H9 (cell line): ENCODE results near the gene NEDD4L. TPM values are rescaled to one million over a fixed set of nuclear protein-coding genes. Genes with fewer than 3 reads are reported as not detected.

Source experiments
- DNase-seq: peaks from one replicate; pipeline ENCODE4 v3.0.0-alpha.2; 2017
- H2AFZ ChIP-seq: one replicate; pipeline ENCODE4 v1.6.1; 2013; ENCODE audit warnings: mild to moderate bottlenecking, low read length, control low read depth, moderate library complexity
- H2AK5ac ChIP-seq: 2 replicates; pipeline ENCODE4 v1.6.1; 2013; ENCODE audit warnings: low read length, control low read depth, mixed read lengths; ENCODE audit not compliant: insufficient read length
- H2BK120ac ChIP-seq: one replicate; pipeline ENCODE4 v1.6.1; 2013; ENCODE audit warnings: low read depth, mild to moderate bottlenecking, low read length, control low read depth, inconsistent platforms; ENCODE audit not compliant: poor library complexity, severe bottlenecking
- H2BK12ac ChIP-seq: 2 replicates; pipeline ENCODE4 v1.6.1; 2013; ENCODE audit warnings: low read length, control low read depth, mixed read lengths, low read depth; ENCODE audit not compliant: insufficient read length
- H2BK15ac ChIP-seq: 2 replicates; pipeline ENCODE4 v1.6.1; 2013; ENCODE audit warnings: low read depth, low read length, control low read depth
- H2BK20ac ChIP-seq: one replicate; pipeline ENCODE4 v1.6.1; 2013; ENCODE audit warnings: low read depth, mild to moderate bottlenecking, low read length, control low read depth, inconsistent platforms; ENCODE audit not compliant: poor library complexity, severe bottlenecking
- H2BK5ac ChIP-seq: 2 replicates; pipeline ENCODE4 v1.6.1; 2013; ENCODE audit warnings: low read length, control low read depth, mixed read lengths; ENCODE audit not compliant: insufficient read length
- H3K14ac ChIP-seq: 2 replicates; pipeline ENCODE4 v1.6.1; 2013; ENCODE audit warnings: low read length, control low read depth; ENCODE audit not compliant: insufficient read depth
- H3K18ac ChIP-seq: 2 replicates; pipeline ENCODE4 v1.6.1; 2013; ENCODE audit warnings: low read depth, mild to moderate bottlenecking, mixed read lengths, low read length, control low read depth; ENCODE audit not compliant: insufficient read length
- H3K23ac ChIP-seq: 2 replicates; pipeline ENCODE4 v1.6.1; 2013; ENCODE audit warnings: low read length, control low read depth, mixed read lengths, low read depth; ENCODE audit not compliant: insufficient read length
- H3K23me2 ChIP-seq: 2 replicates; pipeline ENCODE4 v1.6.1; 2013; ENCODE audit warnings: low read depth, mild to moderate bottlenecking, mixed read lengths, low read length, control low read depth; ENCODE audit not compliant: insufficient read length, poor library complexity, severe bottlenecking
- H3K27ac ChIP-seq: 2 replicates; pipeline ENCODE4 v1.5.1; 2013; ENCODE audit warnings: low read length, control low read depth, mixed read lengths, low read depth; ENCODE audit not compliant: insufficient read length
- H3K27me3 ChIP-seq: 2 replicates; pipeline ENCODE4 v1.6.1; 2013; ENCODE audit warnings: low read length, control low read depth, inconsistent platforms; ENCODE audit not compliant: insufficient read depth
- H3K4ac ChIP-seq: 2 replicates; pipeline ENCODE4 v1.6.1; 2013; ENCODE audit warnings: low read depth, mild to moderate bottlenecking, control low read depth, inconsistent platforms, low read length, moderate library complexity
- H3K4me1 ChIP-seq: 2 replicates; pipeline ENCODE4 v1.6.1; 2013; ENCODE audit warnings: low read length, control low read depth, inconsistent platforms; ENCODE audit not compliant: insufficient read depth
- H3K4me2 ChIP-seq: 2 replicates; pipeline ENCODE4 v1.6.1; 2013; ENCODE audit warnings: low read length, control low read depth, mixed read lengths; ENCODE audit not compliant: insufficient read length, insufficient read depth
- H3K56ac ChIP-seq: 2 replicates; pipeline ENCODE4 v1.6.1; 2013; ENCODE audit warnings: low read depth, mild to moderate bottlenecking, mixed read lengths, low read length, control low read depth; ENCODE audit not compliant: insufficient read length
- H3K79me1 ChIP-seq: 2 replicates; pipeline ENCODE4 v1.6.1; 2013; ENCODE audit warnings: low read depth, mild to moderate bottlenecking, moderate library complexity, low read length, control low read depth, inconsistent platforms; ENCODE audit not compliant: insufficient read depth, poor library complexity, severe bottlenecking
- H3K79me2 ChIP-seq: 2 replicates; pipeline ENCODE4 v1.6.1; 2013; ENCODE audit warnings: low read length, control low read depth, inconsistent platforms; ENCODE audit not compliant: insufficient read depth
- H3K9ac ChIP-seq: 2 replicates; pipeline ENCODE4 v1.6.1; 2013; ENCODE audit warnings: low read length, control low read depth, mixed read lengths; ENCODE audit not compliant: insufficient read length; ENCODE audit errors: extremely low read depth
- H3K9me3 ChIP-seq: one replicate; pipeline ENCODE4 v1.6.1; 2013; ENCODE audit warnings: low read depth, low read length, inconsistent platforms; ENCODE audit not compliant: control insufficient read depth
- H3T11ph ChIP-seq: one replicate; pipeline ENCODE4 v1.6.1; 2013; ENCODE audit warnings: mild to moderate bottlenecking, low read length, control low read depth, inconsistent platforms
- H4K20me1 ChIP-seq: one replicate; pipeline ENCODE4 v1.6.1; 2013; ENCODE audit not compliant: control insufficient read depth, insufficient read length, insufficient read depth
- H4K5ac ChIP-seq: 2 replicates; pipeline ENCODE4 v1.6.1; 2013; ENCODE audit warnings: low read depth, mild to moderate bottlenecking, mixed read lengths, low read length, control low read depth; ENCODE audit not compliant: insufficient read length
- H4K8ac ChIP-seq: replicated peaks from 2 replicates; pipeline ENCODE4 v1.6.1; 2013; ENCODE audit warnings: low read length, control low read depth, mixed read lengths, low read depth; ENCODE audit not compliant: insufficient read length
- H4K91ac ChIP-seq: 2 replicates; pipeline ENCODE4 v1.6.1; 2013; ENCODE audit warnings: low read depth, mild to moderate bottlenecking, moderate library complexity, mixed read lengths, low read length, control low read depth; ENCODE audit not compliant: insufficient read length
- H3K27ac Mint-ChIP-seq, 3 experiments: 2 replicates in 2 of 3; 3 replicates in 1 of 3; pipeline ENCODE4 v1.8.0; 2020 to 2021; ENCODE audit warnings: mixed read lengths in 3 of 3, mild to moderate bottlenecking in 1 of 3, moderate library complexity in 1 of 3
- H3K27me3 Mint-ChIP-seq: 2 replicates; pipeline ENCODE4 v1.8.0; 2021; ENCODE audit warnings: low read depth, mild to moderate bottlenecking, moderate library complexity, mixed read lengths
- H3K36me3 Mint-ChIP-seq, 3 experiments: 2 replicates in 2 of 3; 3 replicates in 1 of 3; pipeline ENCODE4 v1.8.0; 2020 to 2021; ENCODE audit warnings: low read depth in 3 of 3, mixed read lengths in 3 of 3; ENCODE audit not compliant: insufficient read depth in 1 of 3
- H3K4me1 Mint-ChIP-seq, 2 experiments: 2 replicates each; pipeline ENCODE4 v1.8.0; 2020; ENCODE audit warnings: mixed read lengths in 2 of 2
- H3K4me3 Mint-ChIP-seq, 2 experiments: 2 replicates in 1 of 2; 3 replicates in 1 of 2; pipeline ENCODE4 v1.8.0; 2020 to 2021; ENCODE audit warnings: mild to moderate bottlenecking in 2 of 2, mixed read lengths in 2 of 2, moderate library complexity in 1 of 2
- H3K9me3 Mint-ChIP-seq, 2 experiments: 2 replicates in 1 of 2; 3 replicates in 1 of 2; pipeline ENCODE4 v1.8.0; 2020; ENCODE audit warnings: mild to moderate bottlenecking in 2 of 2, mixed read lengths in 2 of 2, moderate library complexity in 1 of 2
- CTCF ChIP-seq: fragments of 200-600 bp; sonication (generic); conservative IDR thresholded peaks from 3 replicates; pipeline ENCODE4 v1.8.0; 2021; ENCODE audit warnings: antibody characterized with exemption, mild to moderate bottlenecking
- WGBS: extraction: QIAGEN DNeasy Blood & Tissue Kit; methylation state at CpG from one replicate; pipeline ENCODE4 v1.1.7; 2013; ENCODE audit warnings: missing lambda C conversion rate, low lambda C conversion rate, mixed read lengths; ENCODE audit not compliant: insufficient read length; ENCODE audit errors: extremely low coverage; 5-methylcytosine and 5-hydroxymethylcytosine counted together
- total RNA-seq: library from RNA; stranded (reverse); gene quantifications from 2 replicates; pipeline ENCODE4 v1.2.1, GENCODE V29; 2021

Gene NEDD4L
- total RNA-seq, 1 experiment from 2014 or later, result 76.3 TPM

- H2BK5ac ChIP-seq, result no peak overlapping the region
- H3K79me2 ChIP-seq, result no peaks in the 10 kb centered on the region
- no peak for DNase-seq
- peaks cover 41 to 54% of the 10 kb centered on the region in 2 experiments for H3K4me1 Mint-ChIP-seq
- H3K23ac ChIP-seq, result no peak overlapping the region
- no peak overlapping the region for H2BK15ac ChIP-seq
- H3K9ac ChIP-seq, result no peak overlapping the region
- H3K9me3 Mint-ChIP-seq, result no peaks in the 10 kb centered on the region
- H3K9me3 ChIP-seq, result no peaks in the 10 kb centered on the region
- WGBS, result no CpG with 5 or more reads among the region's 1 CpG
- H3K27me3 Mint-ChIP-seq, result no peaks in the 10 kb centered on the region
- no peak overlapping the region for H3K18ac ChIP-seq
- H3K27ac ChIP-seq, result no peak overlapping the region
- no peak overlapping the region for H3K27ac Mint-ChIP-seq
- no peaks in the 10 kb centered on the region for H3K79me1 ChIP-seq
- no peak overlapping the region for H4K8ac ChIP-seq
- no peak overlapping the region for H2BK20ac ChIP-seq
- H2AK5ac ChIP-seq, result no peak overlapping the region
- H3K14ac ChIP-seq, result no peak overlapping the region
- H3K4ac ChIP-seq, result no peak overlapping the region
- no peak overlapping the region for H3K4me3 Mint-ChIP-seq
- H3K23me2 ChIP-seq, result no peaks in the 10 kb centered on the region
- H3K4me1 ChIP-seq, result peaks cover 2% of the 10 kb centered on the region; the same call in 1 of the 2 replicates
- H3K36me3 Mint-ChIP-seq, result peaks cover 2 to 9% (median 3%) of the 10 kb centered on the region in 3 experiments; a peak in 5 of 7 replicates
- H4K5ac ChIP-seq, result no peak overlapping the region
- H3K27me3 ChIP-seq, result no peaks in the 10 kb centered on the region
- no peaks in the 10 kb centered on the region for H4K20me1 ChIP-seq
- no peak overlapping the region for H3K56ac ChIP-seq
- H3T11ph ChIP-seq, result no peak overlapping the region
- no peak overlapping the region for H4K91ac ChIP-seq
- no peak overlapping the region for H2AFZ ChIP-seq
- H2BK120ac ChIP-seq, result no peak overlapping the region
- TF ChIP-seq CTCF, result no peak
- H2BK12ac ChIP-seq, result no peak overlapping the region
- H3K4me2 ChIP-seq, result no peak overlapping the region
These were observed 209.8 kb downstream of the NEDD4L start for GRCh38 chr18:58253871-58254270.
